HepG2 (cell line): ENCODE measurements around the gene PCARE. TPM values are rescaled to one million over a fixed set of nuclear protein-coding genes. Genes with fewer than 3 reads are reported as not detected.

Experiments used
- ATAC-seq: fragments of 200-7000 bp; cut with Tn5 transposase; 3 replicates; pipeline ENCODE4 v1.9.1; 2020; ENCODE audit warnings: mild to moderate bottlenecking, moderate library complexity
- BruUV-seq: library from RNA; stranded (reverse); fragments of 400-500 nt; replicated peaks from 2 replicates; lab custom pipeline; 2021; lab: Mats Ljungman, UMichigan
- CTCF ChIA-PET: fragments of 300-600 bp; formaldehyde crosslinking; extraction: SDS; loops from one replicate; lab custom pipeline; 2021; ENCODE audit warnings: low total read pairs, inconsistent platforms, low intra/inter-chr PET ratio; lab: Yijun Ruan, JAX
- POLR2A ChIA-PET: fragments of 350-600 bp; sonication (Branson Sonifier 250); formaldehyde crosslinking; loops from one replicate; lab custom pipeline; 2020; ENCODE audit warnings: antibody characterized with exemption, inconsistent platforms; lab: Yijun Ruan, JAX
- DNase-seq: peaks from one replicate; pipeline ENCODE4 v3.0.0-alpha.2; 2015; ENCODE audit warnings: low spot score
- FAIRE-seq: peaks from 3 replicates; lab custom pipeline; 2011; peaks lifted over from hg19 to GRCh38; lab: Jason Lieb, UNC
- H2AFZ ChIP-seq: one replicate; pipeline ENCODE4 v1.6.1; 2011; ENCODE audit warnings: low read length, inconsistent platforms
- H3K27ac ChIP-seq: fragments of 300-600 bp; 3 replicates; pipeline ENCODE4 v1.8.0; 2011; ENCODE audit warnings: mixed run types, mild to moderate bottlenecking, mixed read lengths, low read length, inconsistent platforms; ENCODE audit not compliant: insufficient read depth; ENCODE audit errors: extremely low read length
- H3K27me3 ChIP-seq, 2 experiments: fragments of 200-600 bp in 1 of 2; 2 replicates in 1 of 2; 3 replicates in 1 of 2; pipeline versions ENCODE4 v1.6.0 to v1.8.0; 2011; ENCODE audit warnings: low read length in 2 of 2, mild to moderate bottlenecking in 2 of 2, moderate library complexity in 2 of 2, inconsistent platforms in 1 of 2; ENCODE audit not compliant: insufficient read depth in 2 of 2, control insufficient read depth in 1 of 2
- H3K36me3 ChIP-seq, 2 experiments: fragments of 200-600 bp in 1 of 2; replicated peaks in 1 of 2; 2 replicates in 1 of 2; 3 replicates in 1 of 2; pipeline versions ENCODE4 v1.5.1 to v1.8.0; 2011; ENCODE audit warnings: low read length in 2 of 2, inconsistent platforms in 1 of 2; ENCODE audit not compliant: insufficient read depth in 2 of 2, control insufficient read depth in 1 of 2
- H3K4me1 ChIP-seq: 2 replicates; pipeline ENCODE4 v1.5.1; 2012; ENCODE audit warnings: low read length, inconsistent platforms; ENCODE audit not compliant: insufficient read depth
- H3K4me2 ChIP-seq: 2 replicates; pipeline ENCODE4 v1.6.0; 2011; ENCODE audit warnings: low read depth, low read length, inconsistent platforms
- H3K4me3 ChIP-seq, 3 experiments: fragments of 200-600 bp in 1 of 3; sonication (generic), shearing (Covaris generic) in 1 of 3; replicated peaks in 1 of 3; 2 replicates each; pipeline ENCODE4 v1.5.1; 2011 to 2016; ENCODE audit warnings: low read length in 3 of 3, inconsistent platforms in 2 of 3, low read depth in 2 of 3, mild to moderate bottlenecking in 2 of 3, control low read depth in 1 of 3, mixed read lengths in 1 of 3; ENCODE audit not compliant: insufficient read depth in 1 of 3
- H3K79me2 ChIP-seq: one replicate; pipeline ENCODE4 v1.6.1; 2011; ENCODE audit warnings: low read length, inconsistent platforms; ENCODE audit not compliant: insufficient read depth
- H3K9ac ChIP-seq: 2 replicates; pipeline ENCODE4 v1.6.0; 2011; ENCODE audit warnings: mild to moderate bottlenecking, low read depth, low read length, inconsistent platforms; ENCODE audit not compliant: insufficient read depth
- H3K9me3 ChIP-seq: 2 replicates; pipeline ENCODE4 v1.5.1; 2012; ENCODE audit warnings: mild to moderate bottlenecking, low read length
- H4K20me1 ChIP-seq: 2 replicates; pipeline ENCODE4 v1.6.0; 2011; ENCODE audit warnings: inconsistent platforms, mild to moderate bottlenecking, low read length, moderate library complexity; ENCODE audit not compliant: insufficient read depth
- ARHGAP35 ChIP-seq: sonication (generic); formaldehyde crosslinking; IDR thresholded peaks from 2 replicates; pipeline ENCODE4 v1.9.0; 2022; ENCODE audit warnings: mild to moderate bottlenecking, inconsistent platforms, moderate library complexity, missing genetic modification reagents, borderline replicate concordance
- GZF1 ChIP-seq: sonication (generic); formaldehyde crosslinking; IDR thresholded peaks from 2 replicates; pipeline ENCODE4 v1.5.1; 2020; ENCODE audit warnings: mild to moderate bottlenecking, missing genetic modification reagents
- MTF2 ChIP-seq: sonication (generic); formaldehyde crosslinking; IDR thresholded peaks from 2 replicates; pipeline ENCODE4 v1.5.0; 2020; ENCODE audit warnings: missing genetic modification reagents, borderline replicate concordance
- NFKB2 ChIP-seq: sonication (generic); formaldehyde crosslinking; IDR thresholded peaks from 2 replicates; pipeline ENCODE4 v1.4.0; 2020; ENCODE audit warnings: missing genetic modification reagents, borderline replicate concordance
- ZFY ChIP-seq: sonication (generic); formaldehyde crosslinking; IDR thresholded peaks from 2 replicates; pipeline ENCODE4 v1.4.0; 2020; ENCODE audit warnings: missing genetic modification reagents
- ZNF547 ChIP-seq: sonication (generic); formaldehyde crosslinking; IDR thresholded peaks from 2 replicates; pipeline ENCODE4 v1.5.1; 2020; ENCODE audit warnings: mild to moderate bottlenecking, missing genetic modification reagents
- WGBS: methylation state at CpG from one replicate; pipeline ENCODE4 v1.1.6; 2017; ENCODE audit warnings: low lambda C conversion rate; 5-methylcytosine and 5-hydroxymethylcytosine counted together
- in situ Hi-C: cut with HindIII; loops from 2 replicates; pipeline ENCODE4 v1.10.0; 2017; ENCODE audit warnings: low pct_unique_long_range_greater_than_20kb; ENCODE audit not compliant: extremely low pct_ligation_motif_present
- intact Hi-C: fragments of 100-400 bp; cut with micrococcal nuclease; formaldehyde crosslinking; loops from one replicate; pipeline ENCODE4 v1.10.0; 2022; ENCODE audit not compliant: unreplicated experiment
- polyA plus RNA-seq, 8 experiments: library from polyadenylated mRNA; depleted of rRNA in 3 of 8; stranded (reverse) in 7 of 8; unstranded in 1 of 8; fragments of >200 nt; fragmentation: Illumina TruSeq in 4 of 8; extraction: Trizol in 4 of 8; gene quantifications; 2 replicates each; pipeline versions ENCODE4 v1.2.1 to v1.2.3, GENCODE V29; 2011 to 2016; ENCODE audit warnings: low read depth in 4 of 8, missing spikeins in 1 of 8, mixed read lengths in 1 of 8; ENCODE audit not compliant: insufficient read depth in 1 of 8
- total RNA-seq, 5 experiments: library from RNA; depleted of rRNA; stranded (reverse); fragments of >200 nt; fragmentation: Illumina TruSeq; extraction: Trizol; gene quantifications; 2 replicates each; pipeline ENCODE4 v1.2.3, GENCODE V29; 2016; ENCODE audit warnings: low read depth in 1 of 5
- TF ChIP-seq, protein P1 (sequence below): fragments of 450-650 bp; IDR thresholded peaks from 2 replicates; pipeline ENCODE4 v1.6.1; 2017; ENCODE audit warnings: mild to moderate bottlenecking
- TF ChIP-seq, protein P2 (sequence below): sonication (generic); formaldehyde crosslinking; IDR thresholded peaks from 2 replicates; pipeline ENCODE4 v1.5.0; 2020; ENCODE audit warnings: missing genetic modification reagents, mild to moderate bottlenecking, borderline replicate concordance

PCARE gene
- total and polyA plus RNA-seq, 2 of the 13 experiments (the other 11 are each of a cell fraction or from before 2014, with no cell fraction given): not detected

DNA sequence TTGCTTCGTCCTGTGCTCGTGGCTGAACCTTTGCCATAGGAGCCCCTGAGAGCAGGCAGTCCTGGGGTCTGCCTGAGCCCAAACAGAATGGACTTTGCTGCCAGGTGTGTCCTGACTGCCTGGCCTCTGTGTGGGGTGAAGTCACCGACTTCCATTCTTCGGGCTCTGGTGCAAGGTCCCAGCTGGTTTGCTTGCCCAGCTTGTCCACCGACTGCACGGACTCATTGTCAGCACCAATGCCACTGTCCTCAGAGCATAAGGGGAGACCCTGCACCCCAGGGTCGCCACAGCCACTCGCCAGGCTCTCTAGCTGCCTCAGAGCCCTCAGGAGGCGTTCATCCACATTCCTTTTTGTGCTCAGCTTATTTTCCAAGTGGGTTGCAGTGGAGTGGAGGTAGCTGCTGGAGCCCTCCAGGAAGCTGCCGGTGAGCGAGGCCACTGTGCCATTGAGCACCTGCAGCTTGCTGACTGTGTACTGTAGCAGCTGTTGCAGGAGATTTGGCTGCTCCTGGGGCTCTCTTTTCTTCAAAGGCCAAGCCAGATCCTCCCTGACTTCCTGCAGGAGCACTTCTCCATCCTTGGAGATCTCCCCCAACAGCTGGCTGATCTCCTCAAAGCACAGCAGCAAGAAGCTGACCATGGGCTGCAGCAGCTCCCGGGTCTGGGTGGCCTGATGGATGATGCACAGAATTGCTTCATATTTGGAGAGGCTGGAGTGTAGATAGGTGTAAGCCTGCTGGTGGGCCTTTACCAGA, 1.2 kb downstream of the PCARE start (continued):
- TF ChIP-seq, protein P1, sequence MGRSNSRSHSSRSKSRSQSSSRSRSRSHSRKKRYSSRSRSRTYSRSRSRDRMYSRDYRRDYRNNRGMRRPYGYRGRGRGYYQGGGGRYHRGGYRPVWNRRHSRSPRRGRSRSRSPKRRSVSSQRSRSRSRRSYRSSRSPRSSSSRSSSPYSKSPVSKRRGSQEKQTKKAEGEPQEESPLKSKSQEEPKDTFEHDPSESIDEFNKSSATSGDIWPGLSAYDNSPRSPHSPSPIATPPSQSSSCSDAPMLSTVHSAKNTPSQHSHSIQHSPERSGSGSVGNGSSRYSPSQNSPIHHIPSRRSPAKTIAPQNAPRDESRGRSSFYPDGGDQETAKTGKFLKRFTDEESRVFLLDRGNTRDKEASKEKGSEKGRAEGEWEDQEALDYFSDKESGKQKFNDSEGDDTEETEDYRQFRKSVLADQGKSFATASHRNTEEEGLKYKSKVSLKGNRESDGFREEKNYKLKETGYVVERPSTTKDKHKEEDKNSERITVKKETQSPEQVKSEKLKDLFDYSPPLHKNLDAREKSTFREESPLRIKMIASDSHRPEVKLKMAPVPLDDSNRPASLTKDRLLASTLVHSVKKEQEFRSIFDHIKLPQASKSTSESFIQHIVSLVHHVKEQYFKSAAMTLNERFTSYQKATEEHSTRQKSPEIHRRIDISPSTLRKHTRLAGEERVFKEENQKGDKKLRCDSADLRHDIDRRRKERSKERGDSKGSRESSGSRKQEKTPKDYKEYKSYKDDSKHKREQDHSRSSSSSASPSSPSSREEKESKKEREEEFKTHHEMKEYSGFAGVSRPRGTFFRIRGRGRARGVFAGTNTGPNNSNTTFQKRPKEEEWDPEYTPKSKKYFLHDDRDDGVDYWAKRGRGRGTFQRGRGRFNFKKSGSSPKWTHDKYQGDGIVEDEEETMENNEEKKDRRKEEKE: no peak
- TF ChIP-seq GZF1 (CRISPR knock-in tag) (no peak), MTF2 (CRISPR knock-in tag) (no peak), ARHGAP35 (CRISPR knock-in tag) (no peak), NFKB2 (CRISPR knock-in tag) (no peak)

DNA sequence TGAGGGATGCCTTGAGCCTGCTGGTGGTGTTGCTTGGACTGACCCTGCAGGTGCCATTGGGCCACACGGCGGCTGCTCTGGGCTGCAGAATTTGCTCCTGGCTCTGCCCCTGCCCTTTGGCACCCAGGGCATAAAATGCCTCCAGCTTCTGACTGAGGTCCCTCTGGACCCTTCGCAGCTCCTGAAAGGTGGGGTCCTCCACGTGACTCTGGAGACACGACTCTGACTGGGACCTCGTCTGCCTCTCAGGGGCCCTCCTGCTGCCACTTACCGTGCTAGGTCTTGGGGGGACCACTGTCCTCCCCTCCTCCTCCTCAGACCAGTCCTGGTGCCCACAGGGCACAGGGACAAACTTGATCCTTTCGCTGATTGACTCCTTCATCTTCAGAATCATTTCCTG, 2.1 kb downstream of the PCARE start:
- Histone ChIP-seq H3K79me2 (no peaks in the 10 kb centered on the region), H3K4me2 (no peak overlapping the region), H3K9ac (no peak overlapping the region), H2AFZ (no peak overlapping the region), H3K27me3 (peaks cover 7 to 66% of the 10 kb centered on the region in 2 experiments), H3K4me1 (no peaks in the 10 kb centered on the region), H3K36me3 (no peaks in the 10 kb centered on the region), H3K27ac (no peak overlapping the region), H4K20me1 (no peaks in the 10 kb centered on the region), H3K9me3 (no peaks in the 10 kb centered on the region), H3K4me3 (no peak overlapping the region)
- BruUV-seq: no TSS peak
- TF ChIP-seq ZNF547 (no peak), ZFY (CRISPR knock-in tag) (no peak)
- TF ChIP-seq, protein P2, sequence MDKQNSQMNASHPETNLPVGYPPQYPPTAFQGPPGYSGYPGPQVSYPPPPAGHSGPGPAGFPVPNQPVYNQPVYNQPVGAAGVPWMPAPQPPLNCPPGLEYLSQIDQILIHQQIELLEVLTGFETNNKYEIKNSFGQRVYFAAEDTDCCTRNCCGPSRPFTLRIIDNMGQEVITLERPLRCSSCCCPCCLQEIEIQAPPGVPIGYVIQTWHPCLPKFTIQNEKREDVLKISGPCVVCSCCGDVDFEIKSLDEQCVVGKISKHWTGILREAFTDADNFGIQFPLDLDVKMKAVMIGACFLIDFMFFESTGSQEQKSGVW: no peak
- in situ Hi-C loops: no loop called here
- ChIA-PET POLR2A (no interaction called here), CTCF (no interaction called here)
- ATAC-seq (no peak), DNase-seq (no peak), FAIRE-seq (no peak)
- WGBS: 13% methylated on average over 6 of the region's 8 CpGs
- intact Hi-C loops: no loop called here
